Measurements from ENCODE around the gene HSPA12B. TPM values are rescaled to one million over a fixed set of nuclear protein-coding genes. Genes with fewer than 3 reads are reported as not detected.
A peak's percentile ranks its signal among the peaks of the same experiment; 100 is the strongest.

HSPA12B gene
- total RNA-seq, 1 donor from 2014 or later: 33.7 TPM

DNA sequence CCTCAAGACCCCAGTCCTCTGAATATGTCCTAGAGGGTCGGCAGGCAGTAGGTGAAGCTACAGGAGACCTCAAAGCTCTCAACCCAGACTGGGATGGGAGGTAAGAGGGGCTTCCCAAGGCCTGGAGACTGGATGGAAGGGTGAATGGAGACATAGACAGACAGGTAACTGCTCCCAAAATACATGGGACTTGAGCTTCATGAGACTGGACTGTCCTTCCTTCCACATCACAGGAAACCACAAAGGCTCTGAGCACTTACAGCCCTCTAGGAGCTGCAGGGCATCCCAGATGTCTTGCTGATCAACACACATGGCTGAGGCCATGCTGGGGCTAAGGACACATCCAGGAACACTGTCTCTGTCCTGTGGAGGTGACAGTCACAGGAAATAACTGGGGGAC lies 11.6 kb downstream of the HSPA12B start:
- no peak overlapping the region for H3K4me3 ChIP-seq
- peaks cover 13% of the 10 kb centered on the region for H3K4me1 ChIP-seq
- DNase-seq (no peak), ATAC-seq (no peak)
- H3K36me3 ChIP-seq: no peaks in the 10 kb centered on the region
- no peak overlapping the region for H3K27ac ChIP-seq
- H3K27me3 ChIP-seq: peaks cover under 1% of the 10 kb centered on the region
- intact Hi-C loops (cut with DNase I): no loop called here
- no peaks in the 10 kb centered on the region for H3K9me3 ChIP-seq
- TF ChIP-seq, protein P1, sequence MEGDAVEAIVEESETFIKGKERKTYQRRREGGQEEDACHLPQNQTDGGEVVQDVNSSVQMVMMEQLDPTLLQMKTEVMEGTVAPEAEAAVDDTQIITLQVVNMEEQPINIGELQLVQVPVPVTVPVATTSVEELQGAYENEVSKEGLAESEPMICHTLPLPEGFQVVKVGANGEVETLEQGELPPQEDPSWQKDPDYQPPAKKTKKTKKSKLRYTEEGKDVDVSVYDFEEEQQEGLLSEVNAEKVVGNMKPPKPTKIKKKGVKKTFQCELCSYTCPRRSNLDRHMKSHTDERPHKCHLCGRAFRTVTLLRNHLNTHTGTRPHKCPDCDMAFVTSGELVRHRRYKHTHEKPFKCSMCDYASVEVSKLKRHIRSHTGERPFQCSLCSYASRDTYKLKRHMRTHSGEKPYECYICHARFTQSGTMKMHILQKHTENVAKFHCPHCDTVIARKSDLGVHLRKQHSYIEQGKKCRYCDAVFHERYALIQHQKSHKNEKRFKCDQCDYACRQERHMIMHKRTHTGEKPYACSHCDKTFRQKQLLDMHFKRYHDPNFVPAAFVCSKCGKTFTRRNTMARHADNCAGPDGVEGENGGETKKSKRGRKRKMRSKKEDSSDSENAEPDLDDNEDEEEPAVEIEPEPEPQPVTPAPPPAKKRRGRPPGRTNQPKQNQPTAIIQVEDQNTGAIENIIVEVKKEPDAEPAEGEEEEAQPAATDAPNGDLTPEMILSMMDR (IDR thresholded peaks at IDR 0.05): no peak

DNA sequence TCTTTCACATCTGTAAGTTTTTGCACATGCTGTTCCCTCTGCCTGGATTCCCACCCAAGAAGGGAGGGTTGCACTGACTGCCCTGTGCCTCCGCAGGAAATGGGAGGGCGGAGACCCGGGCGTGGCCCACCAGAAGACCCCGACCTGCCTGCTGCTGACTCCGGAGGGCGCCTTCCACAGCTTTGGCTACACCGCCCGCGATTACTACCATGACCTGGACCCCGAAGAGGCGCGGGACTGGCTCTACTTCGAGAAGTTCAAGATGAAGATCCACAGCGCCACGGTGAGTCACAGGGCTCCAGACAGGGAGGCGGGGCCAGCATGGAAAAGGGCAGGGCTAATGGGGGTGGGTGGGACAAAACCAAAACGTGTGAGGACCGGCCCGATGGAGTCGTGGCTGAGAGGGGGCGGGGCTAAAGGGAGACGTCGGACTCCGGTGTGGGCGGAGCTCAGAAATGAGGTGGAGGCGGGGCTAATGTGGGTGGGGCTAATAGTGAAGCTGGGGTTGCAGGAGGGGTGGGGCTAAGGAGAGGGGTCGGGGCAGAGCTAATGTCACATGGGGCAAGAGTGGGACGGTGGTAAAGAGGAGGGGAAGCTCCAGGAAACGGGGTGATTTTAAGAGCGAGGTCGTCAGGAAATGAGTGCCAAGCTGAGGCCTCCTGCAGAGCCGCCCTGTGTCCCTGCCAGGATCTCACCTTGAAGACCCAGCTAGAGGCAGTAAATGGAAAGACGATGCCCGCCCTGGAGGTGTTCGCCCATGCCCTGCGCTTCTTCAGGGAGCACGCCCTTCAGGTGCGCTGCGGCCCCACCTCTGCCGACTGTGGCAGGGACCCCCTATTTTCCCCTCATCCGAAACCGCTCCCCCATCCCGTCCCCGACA lies 12.6 kb downstream of the HSPA12B start:
- no peak overlapping the region for H3K27ac ChIP-seq
- peak; percentile 94 for DNase-seq
- H3K27me3 ChIP-seq: peaks cover 11% of the 10 kb centered on the region
- TF ChIP-seq, protein P1 (IDR thresholded peaks at IDR 0.05): no peak
- peak; percentile 92 for ATAC-seq
- no peaks in the 10 kb centered on the region for H3K36me3 ChIP-seq
- peak overlapping the region; percentile 28 for H3K4me3 ChIP-seq
- intact Hi-C loops (cut with DNase I): no loop called here
- H3K9me3 ChIP-seq: no peaks in the 10 kb centered on the region
- peaks cover 8% of the 10 kb centered on the region for H3K4me1 ChIP-seq

DNA sequence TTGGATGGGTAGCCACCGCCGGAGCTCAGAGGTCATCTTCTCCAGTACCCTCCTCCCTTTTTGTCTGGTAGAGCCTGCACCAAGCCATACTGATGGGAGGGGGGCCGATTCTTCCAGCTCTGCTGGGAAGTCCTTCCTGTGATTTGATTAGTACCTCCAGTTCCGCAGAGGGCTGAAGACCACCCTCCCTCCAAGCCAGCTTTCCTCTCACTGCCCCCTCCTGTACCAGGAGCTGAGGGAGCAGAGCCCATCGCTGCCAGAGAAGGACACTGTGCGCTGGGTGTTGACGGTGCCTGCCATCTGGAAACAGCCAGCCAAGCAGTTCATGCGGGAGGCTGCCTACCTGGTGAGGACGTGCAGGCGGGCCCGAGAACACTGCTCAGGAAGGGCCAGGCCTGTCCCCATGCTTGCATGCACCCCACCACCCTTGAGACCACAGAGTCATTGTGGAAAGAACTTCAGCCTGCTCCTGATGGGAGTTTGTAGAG lies 13.2 kb downstream of the HSPA12B start:
- no peaks in the 10 kb centered on the region for H3K9me3 ChIP-seq
- no peak overlapping the region for H3K27ac ChIP-seq
- intact Hi-C loops (cut with DNase I): no loop called here
- H3K4me3 ChIP-seq: no peak overlapping the region
- ATAC-seq: no peak
- peaks cover 5% of the 10 kb centered on the region for H3K4me1 ChIP-seq
- peaks cover 13% of the 10 kb centered on the region for H3K27me3 ChIP-seq
- no peak for DNase-seq
- H3K36me3 ChIP-seq: no peaks in the 10 kb centered on the region
- TF ChIP-seq, protein P1 (IDR thresholded peaks at IDR 0.05): no peak

DNA sequence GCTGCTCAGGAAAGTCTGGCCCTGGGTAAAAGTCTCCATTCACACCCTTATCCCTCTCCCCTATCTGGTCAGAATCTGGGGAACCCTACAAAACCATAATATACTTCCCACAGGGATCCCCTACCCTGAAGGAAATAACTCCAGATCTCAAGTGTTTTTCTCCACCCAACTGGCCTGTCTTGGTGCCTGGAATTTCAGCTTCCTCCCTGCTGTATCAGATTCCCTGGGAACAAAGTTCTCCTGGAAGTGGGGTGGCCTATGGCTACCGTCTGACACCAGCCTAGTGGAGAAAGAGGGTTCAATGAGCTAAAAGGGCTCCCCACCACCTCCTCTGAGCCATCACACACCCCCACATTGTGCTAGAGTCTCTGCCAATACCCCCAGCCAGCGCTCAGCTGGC lies 15.0 kb downstream of the HSPA12B start:
- no peak for ATAC-seq
- DNase-seq: no peak
- no peaks in the 10 kb centered on the region for H3K36me3 ChIP-seq
- TF ChIP-seq, protein P1 (IDR thresholded peaks at IDR 0.05): no peak
- intact Hi-C loops (cut with DNase I): no loop called here
- H3K4me1 ChIP-seq: peaks cover 5% of the 10 kb centered on the region
- no peak overlapping the region for H3K4me3 ChIP-seq
- H3K9me3 ChIP-seq: no peaks in the 10 kb centered on the region
- H3K27ac ChIP-seq: no peak overlapping the region
- peaks cover 13% of the 10 kb centered on the region for H3K27me3 ChIP-seq

DNA sequence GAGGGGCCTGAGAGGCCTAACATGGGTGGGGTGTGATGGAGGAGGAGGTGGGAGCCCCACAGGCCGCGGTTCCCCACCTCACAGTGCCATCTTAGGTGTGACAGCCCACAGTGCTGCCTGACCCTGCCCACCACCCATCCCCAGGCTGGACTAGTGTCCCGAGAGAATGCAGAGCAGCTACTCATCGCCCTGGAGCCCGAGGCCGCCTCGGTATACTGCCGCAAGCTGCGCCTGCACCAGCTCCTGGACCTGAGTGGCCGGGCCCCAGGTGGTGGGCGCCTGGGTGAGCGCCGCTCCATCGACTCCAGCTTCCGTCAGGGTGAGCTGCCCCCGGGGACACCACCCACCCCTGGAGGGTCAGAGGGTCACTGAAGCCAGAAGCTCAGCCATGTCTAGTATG lies 15.6 kb downstream of the HSPA12B start:
- intact Hi-C loops (cut with DNase I): no loop called here
- Histone ChIP-seq H3K9me3 (no peaks in the 10 kb centered on the region), H3K4me1 (peaks cover 5% of the 10 kb centered on the region), H3K36me3 (no peaks in the 10 kb centered on the region), H3K4me3 (no peak overlapping the region), H3K27ac (no peak overlapping the region), H3K27me3 (peaks cover 13% of the 10 kb centered on the region)
- ATAC-seq (no peak), DNase-seq (no peak)
- TF ChIP-seq, protein P1 (IDR thresholded peaks at IDR 0.05): no peak

All from upper lobe of right lung (tissue), 1 donor.